GM12878 (cell line): ENCODE data around the gene COL9A1. TPM values are rescaled to one million over a fixed set of nuclear protein-coding genes. Genes with fewer than 3 reads are reported as not detected.

Experiments
- ATAC-seq: fragments of 200-7000 bp; cut with Tn5 transposase; 3 replicates; pipeline ENCODE4 v1.9.1; 2020; ENCODE audit warnings: mild to moderate bottlenecking, moderate library complexity
- BruUV-seq: library from RNA; stranded (reverse); fragments of 400-500 nt; replicated peaks from 2 replicates; lab custom pipeline; 2021; lab: Mats Ljungman, UMichigan
- CTCF ChIA-PET: fragments of 300-600 bp; sonication (Branson Sonifier 250); formaldehyde crosslinking; extraction: SDS; loops from one replicate; lab custom pipeline; 2021; ENCODE audit warnings: inconsistent platforms; lab: Yijun Ruan, JAX
- POLR2A ChIA-PET: fragments of 350-600 bp; formaldehyde crosslinking; extraction: SDS; loops from one replicate; lab custom pipeline; 2021; ENCODE audit warnings: inconsistent platforms; lab: Charles Lee
- RAD21 ChIA-PET: fragments of 300-600 bp; sonication (Branson Sonifier 250); formaldehyde crosslinking; loops from one replicate; lab custom pipeline; 2023; ENCODE audit warnings: antibody characterized with exemption; ENCODE audit not compliant: unreplicated experiment; lab: Charles Lee
- SMC1A ChIA-PET: fragments of 300-600 bp; sonication (Branson Sonifier 250); formaldehyde crosslinking; loops from one replicate; lab custom pipeline; 2023; ENCODE audit not compliant: unreplicated experiment, uncharacterized antibody; lab: Charles Lee
- DNase-seq: peaks from one replicate; pipeline ENCODE4 v3.0.0-alpha.2; 2011; ENCODE audit warnings: low read depth, low spot score
- FAIRE-seq: peaks from 3 replicates; lab custom pipeline; 2011; peaks lifted over from hg19 to GRCh38; lab: Jason Lieb, UNC
- H2AFZ ChIP-seq: 2 replicates; pipeline ENCODE4 v1.6.0; 2011; ENCODE audit warnings: low read depth, low read length, control low read depth; ENCODE audit not compliant: control insufficient read depth
- H3K27ac ChIP-seq: 2 replicates; pipeline ENCODE4 v1.5.1; 2011; ENCODE audit warnings: control low read depth; ENCODE audit not compliant: control insufficient read depth, insufficient read depth
- H3K27me3 ChIP-seq, 2 experiments: replicated peaks in 1 of 2; 2 replicates each; pipeline versions ENCODE4 v1.6.0 to v1.6.1; 2011; ENCODE audit warnings: low read length in 1 of 2; ENCODE audit not compliant: control insufficient read depth in 2 of 2, insufficient read depth in 2 of 2
- H3K36me3 ChIP-seq, 2 experiments: 2 replicates each; pipeline ENCODE4 v1.5.1; 2011; ENCODE audit warnings: low read length in 1 of 2; ENCODE audit not compliant: control insufficient read depth in 2 of 2, insufficient read depth in 2 of 2
- H3K4me1 ChIP-seq: 2 replicates; pipeline ENCODE4 v1.6.1; 2011; ENCODE audit warnings: mild to moderate bottlenecking, low read length, moderate library complexity, mixed read lengths; ENCODE audit not compliant: control insufficient read depth, insufficient read depth
- H3K4me2 ChIP-seq: 2 replicates; pipeline ENCODE4 v1.6.0; 2011; ENCODE audit warnings: control low read depth; ENCODE audit not compliant: control insufficient read depth, insufficient read depth
- H3K4me3 ChIP-seq: fragments of 200-600 bp; sonication (generic); 2 replicates; pipeline ENCODE4 v1.5.1; 2016
- H3K79me2 ChIP-seq: 2 replicates; pipeline ENCODE4 v1.6.0; 2011; ENCODE audit warnings: low read length; ENCODE audit not compliant: control insufficient read depth, insufficient read depth
- H3K9ac ChIP-seq: 2 replicates; pipeline ENCODE4 v1.8.0; 2011; ENCODE audit warnings: low read length, control low read depth, mixed read lengths; ENCODE audit not compliant: control insufficient read depth, insufficient read depth
- H3K9me3 ChIP-seq: replicated peaks from 3 replicates; pipeline ENCODE4 v1.5.1; 2011; ENCODE audit warnings: mild to moderate bottlenecking, low read length; ENCODE audit not compliant: control insufficient read depth, insufficient read depth
- H4K20me1 ChIP-seq: 2 replicates; pipeline ENCODE4 v1.6.0; 2011; ENCODE audit not compliant: control insufficient read depth, insufficient read depth
- ASH2L ChIP-seq: fragments of 300-600, 200-600 bp; sonication (generic); IDR thresholded peaks from 2 replicates; pipeline ENCODE4 v1.6.1; 2017; ENCODE audit warnings: low read depth, mild to moderate bottlenecking, borderline replicate concordance
- CREM ChIP-seq: IDR thresholded peaks from 2 replicates; pipeline ENCODE4 v1.6.1; 2014; ENCODE audit warnings: antibody characterized with exemption, low read depth
- EED ChIP-seq: sonication (generic); IDR thresholded peaks from 2 replicates; pipeline ENCODE4 v1.6.1; 2016; ENCODE audit warnings: antibody characterized with exemption, low read depth
- EZH2 ChIP-seq: IDR thresholded peaks from 2 replicates; pipeline ENCODE4 v1.6.1; 2012; ENCODE audit warnings: low read depth, mild to moderate bottlenecking, control low read depth, inconsistent platforms, low read length, borderline replicate concordance; ENCODE audit not compliant: control insufficient read depth
- FOS ChIP-seq: IDR thresholded peaks from 3 replicates; pipeline ENCODE4 v1.6.1; 2011; ENCODE audit warnings: borderline replicate concordance; ENCODE audit not compliant: insufficient read length; ENCODE audit errors: extremely low read depth
- GABPA ChIP-seq: IDR thresholded peaks from 2 replicates; pipeline ENCODE4 v1.6.1; 2014; ENCODE audit warnings: antibody characterized with exemption, low read depth, mild to moderate bottlenecking, inconsistent platforms
- IRF4 ChIP-seq: IDR thresholded peaks from 2 replicates; pipeline ENCODE4 v1.6.1; 2011; ENCODE audit warnings: low read depth, low read length
- MAX ChIP-seq: IDR thresholded peaks from 2 replicates; pipeline ENCODE4 v1.6.1; 2012; ENCODE audit warnings: low read depth, low read length, improper control_type of control experiment
- NFXL1 ChIP-seq: fragments of 450-650 bp; IDR thresholded peaks from 2 replicates; pipeline ENCODE4 v1.6.1; 2017; ENCODE audit warnings: antibody characterized with exemption, mild to moderate bottlenecking, borderline replicate concordance
- NR2C2 ChIP-seq: IDR thresholded peaks from 2 replicates; pipeline ENCODE4 v1.6.1; 2011; ENCODE audit warnings: borderline replicate concordance, low read depth; ENCODE audit not compliant: control insufficient read depth, insufficient read length
- RAD51 ChIP-seq: fragments of 450-650 bp; IDR thresholded peaks from 2 replicates; pipeline ENCODE4 v1.6.1; 2016; ENCODE audit warnings: moderate library complexity, mild to moderate bottlenecking, inconsistent platforms
- RCOR1 ChIP-seq: conservative IDR thresholded peaks from 2 replicates; pipeline ENCODE4 v1.6.1; 2012; ENCODE audit warnings: low read depth, low read length, improper control_type of control experiment
- SMC3 ChIP-seq: IDR thresholded peaks from 2 replicates; pipeline ENCODE4 v1.6.1; 2011; ENCODE audit warnings: low read length, improper control_type of control experiment, borderline replicate concordance
- SRF ChIP-seq, 2 experiments: IDR thresholded peaks; 2 replicates each; pipeline ENCODE4 v1.6.1; 2011; ENCODE audit warnings: low read depth in 2 of 2, low read length in 2 of 2, mild to moderate bottlenecking in 1 of 2, moderate library complexity in 1 of 2
- ZNF24 ChIP-seq: fragments of 450-650 bp; IDR thresholded peaks from 2 replicates; pipeline ENCODE4 v1.6.1; 2017; ENCODE audit warnings: antibody characterized with exemption, mild to moderate bottlenecking
- WGBS: methylation state at CpG from one replicate; pipeline ENCODE4 v1.1.6; 2016; ENCODE audit warnings: low lambda C conversion rate; ENCODE audit not compliant: insufficient replicate concordance, insufficient coverage; ENCODE audit errors: missing lambda C conversion rate; 5-methylcytosine and 5-hydroxymethylcytosine counted together
- in situ Hi-C: fragments of 300-500 bp; cut with MboI; formaldehyde crosslinking; loops from 9 replicates; pipeline ENCODE4 v1.14.3; 2018; ENCODE audit warnings: mixed read lengths
- intact Hi-C: fragments of 100-400 bp; cut with micrococcal nuclease; formaldehyde crosslinking; loops from one replicate; pipeline ENCODE4 v1.14.2; 2022; ENCODE audit not compliant: unreplicated experiment
- polyA plus RNA-seq, 11 experiments: library from polyadenylated mRNA; depleted of rRNA in 4 of 11; unstranded in 6 of 11; stranded (reverse) in 5 of 11; fragments of >200 nt; fragmentation: Nextera tagmentation in 4 of 11; fragmentation: Illumina TruSeq in 1 of 11; extraction: Ambion mirVana in 4 of 11; extraction: Trizol in 1 of 11; gene quantifications; 1 replicate in 1 of 11; 2 replicates in 10 of 11; pipeline versions ENCODE4 v1.2.1 to v1.2.3, GENCODE V29; 2011 to 2016; ENCODE audit warnings: inconsistent platforms in 2 of 11, missing spikeins in 2 of 11, low read depth in 1 of 11
- total RNA-seq, 4 experiments: library from RNA; depleted of rRNA in 3 of 4; stranded (reverse); fragments of >200 nt in 3 of 4; fragmentation: Illumina TruSeq in 1 of 4; extraction: Trizol in 1 of 4; gene quantifications; 2 replicates each; pipeline versions ENCODE4 v1.2.1 to v1.2.3, GENCODE V29; 2013 to 2021
- TF ChIP-seq, protein P1 (sequence below): fragments of 150-350 bp; IDR thresholded peaks from 2 replicates; pipeline ENCODE4 v1.6.1; 2016; ENCODE audit warnings: low read depth, low read length
- TF ChIP-seq, protein P2 (sequence below), 3 experiments: IDR thresholded peaks in 2 of 3; conservative IDR thresholded peaks in 1 of 3; 2 replicates each; pipeline ENCODE4 v1.5.1; 2011; ENCODE audit warnings: low read depth in 3 of 3, low read length in 3 of 3, mild to moderate bottlenecking in 3 of 3, control low read depth in 2 of 3, moderate library complexity in 2 of 3, inconsistent platforms in 1 of 3, mixed read lengths in 1 of 3; ENCODE audit not compliant: control insufficient read depth in 2 of 3, insufficient read depth in 1 of 3; ENCODE audit errors: extremely low read depth in 1 of 3

COL9A1 gene
- total and polyA plus RNA-seq, 10 of the 15 experiments (the other 5 are each of a cell fraction or from before 2014, with no cell fraction given), result not detected

DNA sequence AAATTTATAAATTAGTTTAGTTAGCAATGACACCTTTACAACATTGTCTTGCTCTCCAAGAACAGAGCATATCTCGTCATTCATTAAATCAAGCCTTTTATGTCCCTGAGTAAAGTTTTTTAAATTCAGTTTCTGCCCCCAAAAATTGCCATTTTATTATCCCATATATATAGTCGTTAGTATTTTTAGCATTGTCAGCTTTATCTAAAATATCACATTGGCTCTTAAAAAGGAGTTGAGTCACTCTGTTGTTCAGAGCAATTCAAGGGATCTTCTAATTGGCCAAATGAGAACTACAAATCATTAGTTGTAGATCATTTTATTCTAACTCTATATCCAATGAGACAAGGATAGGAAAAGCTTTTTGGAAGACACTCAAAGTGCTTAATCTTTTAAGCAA is 127.1 kb downstream of the COL9A1 start:
- no peaks in the 10 kb centered on the region for H3K27me3 ChIP-seq
- FAIRE-seq, result no peak
- H3K4me1 ChIP-seq, result no peaks in the 10 kb centered on the region
- intact Hi-C loops, result no loop called here
- H3K4me2 ChIP-seq, result no peak overlapping the region
- H3K9ac ChIP-seq, result no peak overlapping the region
- H3K27ac ChIP-seq, result no peak overlapping the region
- H3K36me3 ChIP-seq, result peaks cover 0 to 2% of the 10 kb centered on the region in 2 experiments; a peak in 1 of 4 replicates
- BruUV-seq, result no TSS peak
- H3K9me3 ChIP-seq, result no peaks in the 10 kb centered on the region
- no peak for DNase-seq
- no peak overlapping the region for H2AFZ ChIP-seq
- ATAC-seq, result no peak
- ChIA-PET SMC1A (interaction anchor here (1.3 kb wide), 1 partner anchor 352 kb away, joined by 3 read pairs; no protein-coding TSS in a partner anchor), POLR2A (no interaction called here), CTCF (interaction anchor here (1.4 kb wide), 2 partner anchors 45 to 67 kb away, joined by 5 to 6 read pairs; no protein-coding TSS in a partner anchor), RAD21 (interaction anchor here (1.1 kb wide), 1 partner anchor 441 kb away, joined by 3 read pairs; no protein-coding TSS in a partner anchor)
- TF ChIP-seq, protein P1, sequence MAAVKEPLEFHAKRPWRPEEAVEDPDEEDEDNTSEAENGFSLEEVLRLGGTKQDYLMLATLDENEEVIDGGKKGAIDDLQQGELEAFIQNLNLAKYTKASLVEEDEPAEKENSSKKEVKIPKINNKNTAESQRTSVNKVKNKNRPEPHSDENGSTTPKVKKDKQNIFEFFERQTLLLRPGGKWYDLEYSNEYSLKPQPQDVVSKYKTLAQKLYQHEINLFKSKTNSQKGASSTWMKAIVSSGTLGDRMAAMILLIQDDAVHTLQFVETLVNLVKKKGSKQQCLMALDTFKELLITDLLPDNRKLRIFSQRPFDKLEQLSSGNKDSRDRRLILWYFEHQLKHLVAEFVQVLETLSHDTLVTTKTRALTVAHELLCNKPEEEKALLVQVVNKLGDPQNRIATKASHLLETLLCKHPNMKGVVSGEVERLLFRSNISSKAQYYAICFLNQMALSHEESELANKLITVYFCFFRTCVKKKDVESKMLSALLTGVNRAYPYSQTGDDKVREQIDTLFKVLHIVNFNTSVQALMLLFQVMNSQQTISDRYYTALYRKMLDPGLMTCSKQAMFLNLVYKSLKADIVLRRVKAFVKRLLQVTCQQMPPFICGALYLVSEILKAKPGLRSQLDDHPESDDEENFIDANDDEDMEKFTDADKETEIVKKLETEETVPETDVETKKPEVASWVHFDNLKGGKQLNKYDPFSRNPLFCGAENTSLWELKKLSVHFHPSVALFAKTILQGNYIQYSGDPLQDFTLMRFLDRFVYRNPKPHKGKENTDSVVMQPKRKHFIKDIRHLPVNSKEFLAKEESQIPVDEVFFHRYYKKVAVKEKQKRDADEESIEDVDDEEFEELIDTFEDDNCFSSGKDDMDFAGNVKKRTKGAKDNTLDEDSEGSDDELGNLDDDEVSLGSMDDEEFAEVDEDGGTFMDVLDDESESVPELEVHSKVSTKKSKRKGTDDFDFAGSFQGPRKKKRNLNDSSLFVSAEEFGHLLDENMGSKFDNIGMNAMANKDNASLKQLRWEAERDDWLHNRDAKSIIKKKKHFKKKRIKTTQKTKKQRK, result no peak
- no peak for TF ChIP-seq ASH2L
- no peak for TF ChIP-seq RAD51
- no peak for TF ChIP-seq CREM
- no peak for TF ChIP-seq SRF (IDR thresholded peaks at IDR 0.05; ENCODE audit: low read depth in 2 of 2, low read length in 2 of 2)
- no peak for TF ChIP-seq ZNF24
- TF ChIP-seq MAX, result no peak
- TF ChIP-seq EED, result no peak
- no peak for TF ChIP-seq GABPA
- no peak for TF ChIP-seq RCOR1
- no peak for TF ChIP-seq NFXL1
- TF ChIP-seq NR2C2, result no peak
- no peak for TF ChIP-seq IRF4
- no peak for TF ChIP-seq EZH2
- TF ChIP-seq, protein P2, sequence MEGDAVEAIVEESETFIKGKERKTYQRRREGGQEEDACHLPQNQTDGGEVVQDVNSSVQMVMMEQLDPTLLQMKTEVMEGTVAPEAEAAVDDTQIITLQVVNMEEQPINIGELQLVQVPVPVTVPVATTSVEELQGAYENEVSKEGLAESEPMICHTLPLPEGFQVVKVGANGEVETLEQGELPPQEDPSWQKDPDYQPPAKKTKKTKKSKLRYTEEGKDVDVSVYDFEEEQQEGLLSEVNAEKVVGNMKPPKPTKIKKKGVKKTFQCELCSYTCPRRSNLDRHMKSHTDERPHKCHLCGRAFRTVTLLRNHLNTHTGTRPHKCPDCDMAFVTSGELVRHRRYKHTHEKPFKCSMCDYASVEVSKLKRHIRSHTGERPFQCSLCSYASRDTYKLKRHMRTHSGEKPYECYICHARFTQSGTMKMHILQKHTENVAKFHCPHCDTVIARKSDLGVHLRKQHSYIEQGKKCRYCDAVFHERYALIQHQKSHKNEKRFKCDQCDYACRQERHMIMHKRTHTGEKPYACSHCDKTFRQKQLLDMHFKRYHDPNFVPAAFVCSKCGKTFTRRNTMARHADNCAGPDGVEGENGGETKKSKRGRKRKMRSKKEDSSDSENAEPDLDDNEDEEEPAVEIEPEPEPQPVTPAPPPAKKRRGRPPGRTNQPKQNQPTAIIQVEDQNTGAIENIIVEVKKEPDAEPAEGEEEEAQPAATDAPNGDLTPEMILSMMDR (IDR thresholded peaks at IDR 0.05 in 2 of 3, conservative IDR thresholded peaks at IDR 0.05 in 1 of 3; ENCODE audit: control insufficient read depth in 2 of 3, extremely low read depth in 1 of 3, insufficient read depth in 1 of 3, low read depth in 3 of 3, low read length in 3 of 3), result no peak
- TF ChIP-seq FOS, result no peak
- no peak for TF ChIP-seq SMC3
- no peaks in the 10 kb centered on the region for H3K79me2 ChIP-seq
- in situ Hi-C loops, result no loop called here
- 46% methylated on average over 2 of the region's 2 CpGs for WGBS
- H4K20me1 ChIP-seq, result no peaks in the 10 kb centered on the region
- H3K4me3 ChIP-seq, result no peak overlapping the region
